ENCODE data around the gene ZSCAN20. TPM values are rescaled to one million over a fixed set of nuclear protein-coding genes. Genes with fewer than 3 reads are reported as not detected.

Gene ZSCAN20
- total RNA-seq: 11.4 and 11.9 TPM in 2 replicates

DNA sequence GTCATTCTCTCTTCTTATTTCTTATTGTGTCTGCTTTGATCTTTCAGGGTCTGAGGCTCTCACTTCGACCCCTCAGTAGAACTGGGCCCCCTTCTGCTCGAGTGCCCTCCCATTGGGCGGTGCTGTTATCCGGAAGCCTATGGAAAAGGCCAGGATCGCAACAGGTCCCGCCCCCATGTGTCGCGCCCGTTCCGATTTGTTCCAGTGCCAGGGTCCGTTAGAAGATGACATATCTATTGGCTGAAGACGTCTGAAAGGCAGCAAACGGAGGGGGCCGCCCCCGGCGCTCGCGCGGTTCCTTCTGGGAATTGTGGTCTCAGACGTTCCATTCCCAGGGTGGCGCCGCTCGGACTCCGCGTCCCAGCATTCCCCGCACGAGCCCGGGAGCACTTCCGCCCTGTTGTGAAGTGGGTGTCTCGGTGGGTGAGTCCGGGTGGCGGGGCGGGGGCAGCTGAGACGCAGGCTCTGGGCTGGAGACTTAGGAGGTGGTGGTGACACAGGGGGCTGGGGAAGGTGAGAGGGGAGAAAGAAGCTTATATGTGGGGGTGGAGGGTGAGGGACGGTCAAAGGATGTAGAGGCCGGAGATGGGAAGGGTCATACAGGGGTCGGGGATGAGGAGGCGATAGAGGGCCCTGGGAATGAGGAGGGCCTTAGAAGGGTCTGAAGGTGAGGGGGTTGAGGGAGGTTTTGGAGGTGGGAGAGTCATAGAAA is at the start of gene ZSCAN20:
ZSCAN20 (plus strand) TSS at position 377 of the 712 bp plus-strand sequence. CDS start 6,644 bp downstream, outside the sequence.

GRCh38 chr1:33430692-33431593 is 41.5 kb upstream of the ZSCAN20 start, which contains the start of gene PHC2:
TSS of gene PHC2 (minus strand) at chr1:33431095. CDS start at chr1:33375539, 55,556 bp downstream.

Other genes with a start within 250 kb of the ZSCAN20 start
- 26.5 and 31.0 TPM in 2 replicates for gene ZNF362, start 216.2 kb upstream of the ZSCAN20 start, total RNA-seq
- not detected in 2 replicates for gene A3GALT2, start 151.5 kb upstream of the ZSCAN20 start, total RNA-seq
- 40.0 and 50.3 TPM in 2 replicates for gene PHC2, start 41.5 kb upstream of the ZSCAN20 start, total RNA-seq